GM23248 (cell line): Measurements from ENCODE around the gene AJAP1. TPM values are rescaled to one million over a fixed set of nuclear protein-coding genes. Genes with fewer than 3 reads are reported as not detected.

Source experiments
- DNase-seq: peaks from one replicate; pipeline ENCODE4 v3.0.0-alpha.2; 2015
- H2AFZ ChIP-seq: fragments of 200-600 bp; sonication (generic); 2 replicates; pipeline ENCODE4 v1.6.1; 2016; ENCODE audit warnings: antibody characterized with exemption
- H3F3A ChIP-seq: fragments of 200-600 bp; sonication (generic); 2 replicates; pipeline ENCODE4 v1.6.1; 2016; ENCODE audit warnings: mild to moderate bottlenecking, antibody characterized with exemption, mixed run types; ENCODE audit not compliant: insufficient read depth
- H3K27ac ChIP-seq: fragments of 200-600 bp; sonication (generic); 2 replicates; pipeline ENCODE4 v1.5.1; 2016; ENCODE audit warnings: mild to moderate bottlenecking
- H3K27me3 ChIP-seq: fragments of 200-600 bp; sonication (generic); replicated peaks from 2 replicates; pipeline ENCODE4 v1.6.1; 2016; ENCODE audit warnings: mild to moderate bottlenecking; ENCODE audit not compliant: insufficient read depth
- H3K36me3 ChIP-seq: fragments of 200-600 bp; sonication (generic); 2 replicates; pipeline ENCODE4 v1.6.1; 2016; ENCODE audit warnings: low read depth, mild to moderate bottlenecking
- H3K4me1 ChIP-seq: fragments of 200-600 bp; sonication (generic); 2 replicates; pipeline ENCODE4 v1.6.1; 2016; ENCODE audit warnings: mild to moderate bottlenecking; ENCODE audit not compliant: insufficient read depth
- H3K4me2 ChIP-seq: fragments of 200-600 bp; sonication (generic); one replicate; pipeline ENCODE4 v1.6.1; 2016; ENCODE audit warnings: mild to moderate bottlenecking; ENCODE audit not compliant: unreplicated experiment
- H3K4me3 ChIP-seq: fragments of 200-600 bp; sonication (generic); 2 replicates; pipeline ENCODE4 v1.5.1; 2016; ENCODE audit warnings: mild to moderate bottlenecking
- H3K79me2 ChIP-seq: fragments of 200-600 bp; sonication (generic); 2 replicates; pipeline ENCODE4 v1.6.1; 2016; ENCODE audit warnings: mild to moderate bottlenecking; ENCODE audit not compliant: insufficient read depth
- H3K9ac ChIP-seq: fragments of 200-600 bp; sonication (generic); 2 replicates; pipeline ENCODE4 v1.6.1; 2016; ENCODE audit warnings: mild to moderate bottlenecking
- H3K9me2 ChIP-seq: fragments of 200-600 bp; sonication (generic); 2 replicates; pipeline ENCODE4 v1.6.1; 2016; ENCODE audit warnings: mixed run types, mild to moderate bottlenecking, moderate library complexity; ENCODE audit not compliant: insufficient read depth
- H3K9me3 ChIP-seq: fragments of 200-600 bp; sonication (generic); one replicate; pipeline ENCODE4 v1.6.1; 2017; ENCODE audit warnings: low read depth
- H4K20me1 ChIP-seq: fragments of 200-600 bp; sonication (generic); 2 replicates; pipeline ENCODE4 v1.6.0; 2016; ENCODE audit not compliant: insufficient read depth
- EZH2 ChIP-seq: fragments of 200-600 bp; sonication (generic); IDR thresholded peaks from 2 replicates; pipeline ENCODE4 v1.6.1; 2018; ENCODE audit warnings: antibody characterized with exemption, mild to moderate bottlenecking; ENCODE audit not compliant: insufficient read depth, poor library complexity, severe bottlenecking
- EZH2phosphoT487 ChIP-seq: fragments of 200-600 bp; sonication (generic); IDR thresholded peaks from 2 replicates; pipeline ENCODE4 v1.6.1; 2018; ENCODE audit warnings: antibody characterized with exemption, moderate library complexity, mild to moderate bottlenecking, low read depth; ENCODE audit not compliant: insufficient read depth
- WGBS, 2 experiments: methylation state at CpG; one replicate each; pipeline ENCODE4 v1.1.6; 2015 to 2017; ENCODE audit warnings: low lambda C conversion rate in 2 of 2, low coverage in 1 of 2; ENCODE audit errors: missing lambda C conversion rate in 2 of 2; 5-methylcytosine and 5-hydroxymethylcytosine counted together
- in situ Hi-C: fragments of 300-500 bp; cut with MboI; formaldehyde crosslinking; loops from 2 replicates; pipeline ENCODE4 v1.15.0; 2020
- polyA plus RNA-seq: library from polyadenylated mRNA; unstranded; fragments of >200 nt; fragmentation: Nextera tagmentation; extraction: Ambion mirVana; gene quantifications from 2 replicates; pipeline ENCODE4 v1.2.1, GENCODE V29; 2016
- total RNA-seq: library from RNA; depleted of rRNA; stranded (reverse); fragments of >200 nt; shearing (Covaris generic); gene quantifications from 2 replicates; pipeline ENCODE4 v1.2.3, GENCODE V29; 2014

The AJAP1 gene
- total and polyA plus RNA-seq, 2 experiments from 2014 or later = 0.03 to 0.86 TPM

- 49 to 56% methylated on average over 26 of the region's 26 CpGs for WGBS, 2 experiments
- Histone ChIP-seq H3K9me2 (no peaks in the 10 kb centered on the region), H3K4me2 (no peak overlapping the region), H3K27ac (no peak overlapping the region), H2AFZ (no peak overlapping the region), H3K79me2 (no peaks in the 10 kb centered on the region), H3K9me3 (no peaks in the 10 kb centered on the region), H3K4me1 (no peaks in the 10 kb centered on the region), H3K9ac (no peak overlapping the region), H3F3A (no peaks in the 10 kb centered on the region), H3K4me3 (no peak overlapping the region), H3K27me3 (no peaks in the 10 kb centered on the region), H4K20me1 (no peaks in the 10 kb centered on the region), H3K36me3 (no peaks in the 10 kb centered on the region)
- DNase-seq = no peak
- in situ Hi-C loops = no loop called here
- TF ChIP-seq EZH2 (no peak), EZH2phosphoT487 (no peak)
Measured at GRCh38 chr1:4613606-4614370, 40.6 kb upstream of the AJAP1 start.

DNA sequence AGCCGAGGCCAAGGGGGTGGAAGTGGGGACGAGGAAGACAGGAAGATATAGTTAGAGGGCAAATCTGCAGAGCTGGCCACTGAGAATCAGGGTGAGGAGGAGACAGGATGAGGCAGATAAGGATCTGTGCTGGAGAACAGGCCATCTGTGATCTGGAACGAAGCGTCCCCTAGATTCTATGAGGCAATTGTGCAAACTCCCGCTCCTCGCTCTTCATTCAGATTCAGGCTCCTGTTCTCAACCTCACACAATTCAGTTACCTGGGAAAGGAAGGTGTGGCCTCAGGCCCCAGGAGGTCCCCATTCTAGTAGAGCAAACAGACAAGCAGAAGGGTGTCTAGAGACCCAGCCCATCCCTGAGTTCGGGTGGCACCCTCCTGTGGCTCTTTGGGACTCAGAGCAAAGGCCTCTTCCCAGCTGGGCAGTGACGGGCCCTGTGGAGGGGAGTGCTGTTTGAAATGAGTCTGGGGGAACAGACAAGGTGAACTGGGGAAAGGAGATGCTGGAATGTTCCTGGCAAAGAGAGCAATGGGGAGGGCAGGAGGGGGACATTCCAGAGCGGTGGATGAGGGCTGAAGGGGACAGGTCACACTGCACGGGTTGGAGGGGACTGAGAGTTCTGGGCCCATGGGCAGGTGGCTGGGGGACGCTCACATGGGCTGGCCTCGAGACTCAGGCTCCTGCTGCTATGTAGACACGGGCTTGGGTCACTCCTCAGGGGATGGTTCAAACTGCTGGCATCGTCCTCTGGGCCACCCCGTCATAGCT lies 39.9 kb upstream of the AJAP1 start:
- DNase-seq = no peak
- Histone ChIP-seq H3K79me2 (no peaks in the 10 kb centered on the region), H4K20me1 (no peaks in the 10 kb centered on the region), H3K9me3 (no peaks in the 10 kb centered on the region), H3K4me3 (no peak overlapping the region), H3F3A (no peaks in the 10 kb centered on the region), H3K27ac (no peak overlapping the region), H3K9ac (no peak overlapping the region), H3K4me1 (no peaks in the 10 kb centered on the region), H3K36me3 (no peaks in the 10 kb centered on the region), H3K27me3 (no peaks in the 10 kb centered on the region), H3K9me2 (no peaks in the 10 kb centered on the region), H3K4me2 (no peak overlapping the region), H2AFZ (no peak overlapping the region)
- TF ChIP-seq EZH2phosphoT487 (no peak), EZH2 (no peak)
- WGBS, 2 experiments = 42% methylated on average over 15 of the region's 15 CpGs
- in situ Hi-C loops = no loop called here

- Histone ChIP-seq H4K20me1 (no peaks in the 10 kb centered on the region), H2AFZ (no peak overlapping the region), H3K4me3 (no peak overlapping the region), H3K4me1 (no peaks in the 10 kb centered on the region), H3K4me2 (no peak overlapping the region), H3K27me3 (no peaks in the 10 kb centered on the region), H3K9me3 (no peaks in the 10 kb centered on the region), H3F3A (no peaks in the 10 kb centered on the region), H3K9me2 (no peaks in the 10 kb centered on the region), H3K9ac (no peak overlapping the region), H3K36me3 (no peaks in the 10 kb centered on the region), H3K27ac (no peak overlapping the region), H3K79me2 (no peaks in the 10 kb centered on the region)
- no peak for TF ChIP-seq EZH2phosphoT487
- no peak for TF ChIP-seq EZH2
- no peak for DNase-seq
- WGBS, 2 experiments = 57 to 60% methylated on average over 15 of the region's 15 CpGs
- in situ Hi-C loops = no loop called here
Measured at GRCh38 chr1:4615138-4615470, 39.3 kb upstream of the AJAP1 start.

DNA sequence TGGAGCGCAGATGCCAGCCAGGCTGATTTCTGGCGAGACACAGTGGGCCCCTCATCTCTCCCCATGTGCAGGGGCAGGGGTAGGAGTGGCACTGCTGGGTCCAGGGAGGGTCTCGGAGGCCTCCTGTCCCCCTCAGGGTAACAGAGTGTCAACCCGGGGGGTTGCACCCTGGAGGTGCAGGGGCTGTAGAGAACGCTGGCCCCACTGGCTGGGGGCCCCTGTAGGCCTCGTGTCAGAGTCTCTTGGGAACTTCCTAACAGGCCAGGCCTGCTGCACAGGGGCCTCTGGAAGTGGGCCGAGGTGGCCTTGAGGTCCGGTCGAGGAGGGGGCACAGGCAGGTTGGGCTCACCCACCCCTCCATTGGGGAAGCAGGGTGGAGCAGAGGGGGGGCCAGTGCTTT lies 38.9 kb upstream of the AJAP1 start:
- H3K9me2 ChIP-seq = no peaks in the 10 kb centered on the region
- no peaks in the 10 kb centered on the region for H3K36me3 ChIP-seq
- H3K4me2 ChIP-seq = no peak overlapping the region
- 40 to 50% methylated on average over 8 to 9 of the region's 9 CpGs for WGBS, 2 experiments
- no peaks in the 10 kb centered on the region for H3K27me3 ChIP-seq
- H3K4me3 ChIP-seq = no peak overlapping the region
- no peaks in the 10 kb centered on the region for H3K79me2 ChIP-seq
- H2AFZ ChIP-seq = no peak overlapping the region
- no peak overlapping the region for H3K9ac ChIP-seq
- no peak for DNase-seq
- no peaks in the 10 kb centered on the region for H3F3A ChIP-seq
- H3K4me1 ChIP-seq = no peaks in the 10 kb centered on the region
- in situ Hi-C loops = no loop called here
- H3K9me3 ChIP-seq = no peaks in the 10 kb centered on the region
- H3K27ac ChIP-seq = no peak overlapping the region
- TF ChIP-seq EZH2 (no peak), EZH2phosphoT487 (no peak)
- H4K20me1 ChIP-seq = no peaks in the 10 kb centered on the region
